Neural cell (in vitro differentiated cells): Measurements from ENCODE around the gene ARID1B. TPM values are rescaled to one million over a fixed set of nuclear protein-coding genes. Genes with fewer than 3 reads are reported as not detected.

ENCODE experiments used
- H2AFZ ChIP-seq: fragments of 200-600, 300-800 bp; sonication (generic), shearing (Covaris generic); 2 replicates; pipeline ENCODE4 v1.6.0; 2014; ENCODE audit warnings: low read depth, mild to moderate bottlenecking, antibody characterized with exemption, low read length, moderate library complexity
- H3F3A ChIP-seq: fragments of 200-600 bp; shearing (Covaris generic); 2 replicates; pipeline ENCODE4 v1.6.1; 2016; ENCODE audit warnings: mild to moderate bottlenecking, moderate library complexity, mixed read lengths, antibody characterized with exemption, low read length; ENCODE audit not compliant: insufficient read depth, poor library complexity, severe bottlenecking
- H3K27ac ChIP-seq: fragments of 200-600, 300-800 bp; sonication (generic), shearing (Covaris generic); 2 replicates; pipeline ENCODE4 v1.5.1; 2014; ENCODE audit warnings: mild to moderate bottlenecking, low read length, moderate library complexity
- H3K27me3 ChIP-seq: fragments of 300-800, 200-600 bp; sonication (generic), shearing (Covaris generic); 2 replicates; pipeline ENCODE4 v1.6.0; 2014; ENCODE audit warnings: mild to moderate bottlenecking, low read depth, low read length, moderate library complexity; ENCODE audit not compliant: insufficient read depth
- H3K36me3 ChIP-seq: fragments of 300-800, 200-600 bp; sonication (generic), shearing (Covaris generic); 2 replicates; pipeline ENCODE4 v1.5.1; 2014; ENCODE audit warnings: mild to moderate bottlenecking, antibody characterized with exemption, low read length, moderate library complexity; ENCODE audit not compliant: insufficient read depth
- H3K4me2 ChIP-seq: fragments of 300-800, 200-600 bp; sonication (generic), shearing (Covaris generic); 2 replicates; pipeline ENCODE4 v1.6.0; 2014; ENCODE audit warnings: mild to moderate bottlenecking, low read length
- H3K4me3 ChIP-seq: fragments of 300-800, 200-600 bp; sonication (generic), shearing (Covaris generic); 2 replicates; pipeline ENCODE4 v1.5.1; 2014; ENCODE audit warnings: mild to moderate bottlenecking, low read length, moderate library complexity
- H3K79me2 ChIP-seq: fragments of 200-600 bp; shearing (Covaris generic); replicated peaks from 2 replicates; pipeline ENCODE4 v1.6.0; 2014; ENCODE audit warnings: mild to moderate bottlenecking, low read length, moderate library complexity; ENCODE audit not compliant: insufficient read depth
- H3K9ac ChIP-seq: fragments of 300-800, 200-600 bp; sonication (generic), shearing (Covaris generic); 2 replicates; pipeline ENCODE4 v1.6.1; 2016; ENCODE audit warnings: mild to moderate bottlenecking, low read length, mixed read lengths
- H3K9me2 ChIP-seq: fragments of 200-600 bp; shearing (Covaris generic); 2 replicates; pipeline ENCODE4 v1.6.1; 2016; ENCODE audit warnings: mild to moderate bottlenecking, low read length, mixed read lengths; ENCODE audit not compliant: insufficient read depth
- H3K9me3 ChIP-seq: fragments of 200-600, 300-800 bp; sonication (generic), shearing (Covaris generic); 2 replicates; pipeline ENCODE4 v1.6.1; 2016; ENCODE audit warnings: mild to moderate bottlenecking, mixed run types, low read length, moderate library complexity, mixed read lengths
- H4K20me1 ChIP-seq: fragments of 200-600 bp; shearing (Covaris generic); 2 replicates; pipeline ENCODE4 v1.6.1; 2016; ENCODE audit warnings: mild to moderate bottlenecking, mixed run types; ENCODE audit not compliant: insufficient read depth
- CTCF ChIP-seq: fragments of 450-650 bp; IDR thresholded peaks from 2 replicates; pipeline ENCODE4 v1.5.1; 2014; ENCODE audit warnings: antibody characterized with exemption, mild to moderate bottlenecking, moderate library complexity; ENCODE audit not compliant: poor library complexity, severe bottlenecking
- EP300 ChIP-seq: fragments of 450-650 bp; conservative IDR thresholded peaks from 2 replicates; pipeline ENCODE4 v1.6.1; 2014; ENCODE audit warnings: antibody characterized with exemption, mild to moderate bottlenecking, moderate library complexity; ENCODE audit not compliant: poor library complexity, severe bottlenecking
- EZH2 ChIP-seq: fragments of 200-600, 300-800 bp; shearing (Covaris generic), sonication (generic); IDR thresholded peaks from 2 replicates; pipeline ENCODE4 v1.6.1; 2014; ENCODE audit warnings: antibody characterized with exemption, low read length, borderline replicate concordance, mild to moderate bottlenecking; ENCODE audit not compliant: insufficient read depth, poor library complexity, severe bottlenecking
- MXI1 ChIP-seq: fragments of 450-650 bp; conservative IDR thresholded peaks from 2 replicates; pipeline ENCODE4 v1.6.1; 2014; ENCODE audit warnings: antibody characterized with exemption, mild to moderate bottlenecking; ENCODE audit not compliant: poor library complexity, severe bottlenecking
- POLR2AphosphoS5 ChIP-seq: IDR thresholded peaks from 2 replicates; pipeline ENCODE4 v1.6.1; 2012
- RAD21 ChIP-seq: fragments of 450-650 bp; conservative IDR thresholded peaks from 2 replicates; pipeline ENCODE4 v1.6.1; 2014; ENCODE audit warnings: antibody characterized with exemption, mild to moderate bottlenecking, moderate library complexity
- REST ChIP-seq: IDR thresholded peaks from 2 replicates; pipeline ENCODE4 v1.6.1; 2012; ENCODE audit warnings: borderline replicate concordance
- SMC3 ChIP-seq: fragments of 450-650 bp; conservative IDR thresholded peaks from 2 replicates; pipeline ENCODE4 v1.6.1; 2014; ENCODE audit warnings: antibody characterized with exemption, mild to moderate bottlenecking, moderate library complexity; ENCODE audit not compliant: poor library complexity
- TAF1 ChIP-seq: IDR thresholded peaks from 2 replicates; pipeline ENCODE4 v1.6.1; 2012; ENCODE audit warnings: low read depth
- polyA plus RNA-seq: library from polyadenylated mRNA; depleted of rRNA; stranded (reverse); fragments of >200 nt; gene quantifications from 2 replicates; pipeline ENCODE4 v1.2.3, GENCODE V29; 2014

The ARID1B gene
- polyA plus RNA-seq, 1 donor from 2014 or later: 35.0 TPM

GRCh38 chr6:156760377-156760776 is 16.8 kb upstream of the ARID1B start:
- Histone ChIP-seq H2AFZ (no peak overlapping the region), H3K79me2 (no peaks in the 10 kb centered on the region), H3K27ac (no peak overlapping the region), H3K27me3 (no peaks in the 10 kb centered on the region), H4K20me1 (no peaks in the 10 kb centered on the region), H3K4me2 (no peak overlapping the region), H3K36me3 (no peaks in the 10 kb centered on the region), H3K9me2 (no peaks in the 10 kb centered on the region), H3F3A (no peaks in the 10 kb centered on the region), H3K4me3 (no peak overlapping the region), H3K9me3 (no peaks in the 10 kb centered on the region), H3K9ac (no peak overlapping the region)
- TF ChIP-seq POLR2AphosphoS5 (no peak), EP300 (no peak), SMC3 (no peak), CTCF (no peak), MXI1 (no peak), REST (no peak), EZH2 (no peak), RAD21 (no peak), TAF1 (no peak)

- H3K9me2 ChIP-seq: no peaks in the 10 kb centered on the region
- no peak overlapping the region for H3K4me2 ChIP-seq
- H3K9me3 ChIP-seq: no peaks in the 10 kb centered on the region
- no peaks in the 10 kb centered on the region for H3K27me3 ChIP-seq
- H4K20me1 ChIP-seq: no peaks in the 10 kb centered on the region
- H3F3A ChIP-seq: no peaks in the 10 kb centered on the region
- H3K4me3 ChIP-seq: no peak overlapping the region
- no peak overlapping the region for H3K9ac ChIP-seq
- no peak overlapping the region for H3K27ac ChIP-seq
- TF ChIP-seq SMC3: no peak
- TF ChIP-seq EZH2: no peak
- TF ChIP-seq POLR2AphosphoS5: no peak
- no peak for TF ChIP-seq RAD21
- TF ChIP-seq EP300: no peak
- TF ChIP-seq REST: no peak
- no peak for TF ChIP-seq CTCF
- no peak for TF ChIP-seq MXI1
- TF ChIP-seq TAF1: no peak
- no peaks in the 10 kb centered on the region for H3K36me3 ChIP-seq
- no peaks in the 10 kb centered on the region for H3K79me2 ChIP-seq
- H2AFZ ChIP-seq: no peak overlapping the region
These were observed 14.6 kb upstream of the ARID1B start for GRCh38 chr6:156762547-156762946.
